Bronchus fibroblast of lung (primary cell): ENCODE data around the gene UBA52. TPM values are rescaled to one million over a fixed set of nuclear protein-coding genes. Genes with fewer than 3 reads are reported as not detected.

Experiments
- total RNA-seq: library from RNA; depleted of rRNA; stranded (reverse); fragments of >200 nt; gene quantifications from 2 replicates; pipeline ENCODE4 v1.2.3, GENCODE V29; 2015

Gene UBA52
- total RNA-seq: 865 and 938 TPM in 2 replicates

DNA sequence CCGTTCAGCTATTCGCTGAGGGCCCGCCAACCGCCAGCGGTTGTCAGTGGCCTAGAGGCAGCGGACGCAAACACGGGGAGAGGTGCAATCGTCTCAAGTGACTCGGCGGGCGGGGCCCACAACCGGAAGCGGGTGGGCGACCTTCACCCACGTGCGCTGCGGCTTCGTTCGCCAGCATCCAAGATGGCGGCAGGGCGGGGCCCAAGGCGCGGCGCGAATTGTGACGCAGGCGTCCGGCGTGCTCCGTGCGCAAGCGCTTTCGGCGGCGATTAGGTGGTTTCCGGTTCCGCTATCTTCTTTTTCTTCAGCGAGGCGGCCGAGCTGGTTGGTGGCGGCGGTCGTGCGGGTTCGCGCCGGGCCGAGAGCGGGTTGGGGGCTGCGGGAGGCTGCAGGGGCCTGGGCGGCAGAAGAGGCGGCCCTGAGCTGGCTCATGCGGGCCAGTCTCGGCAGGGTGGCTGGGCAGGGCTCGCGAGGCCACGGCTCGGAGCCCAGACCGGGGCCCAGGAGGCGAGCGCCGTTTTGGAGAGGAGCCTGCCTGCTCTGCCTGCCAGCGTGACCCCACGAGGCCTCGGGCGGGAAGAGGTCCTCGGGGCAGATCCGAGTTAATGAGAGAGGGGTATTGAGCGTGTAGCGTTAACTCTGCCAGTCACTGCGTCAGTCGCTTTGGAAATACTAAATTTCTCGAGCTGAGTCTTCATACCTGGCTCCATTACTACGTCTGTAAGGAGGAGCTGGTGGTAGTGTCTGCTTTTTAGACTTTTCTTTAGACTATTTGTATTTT, at the start of gene UBA52:
UBA52 (plus strand) TSS at position 294 of the 781 bp plus-strand sequence. CDS start 1,444 bp downstream, outside the sequence.

DNA sequence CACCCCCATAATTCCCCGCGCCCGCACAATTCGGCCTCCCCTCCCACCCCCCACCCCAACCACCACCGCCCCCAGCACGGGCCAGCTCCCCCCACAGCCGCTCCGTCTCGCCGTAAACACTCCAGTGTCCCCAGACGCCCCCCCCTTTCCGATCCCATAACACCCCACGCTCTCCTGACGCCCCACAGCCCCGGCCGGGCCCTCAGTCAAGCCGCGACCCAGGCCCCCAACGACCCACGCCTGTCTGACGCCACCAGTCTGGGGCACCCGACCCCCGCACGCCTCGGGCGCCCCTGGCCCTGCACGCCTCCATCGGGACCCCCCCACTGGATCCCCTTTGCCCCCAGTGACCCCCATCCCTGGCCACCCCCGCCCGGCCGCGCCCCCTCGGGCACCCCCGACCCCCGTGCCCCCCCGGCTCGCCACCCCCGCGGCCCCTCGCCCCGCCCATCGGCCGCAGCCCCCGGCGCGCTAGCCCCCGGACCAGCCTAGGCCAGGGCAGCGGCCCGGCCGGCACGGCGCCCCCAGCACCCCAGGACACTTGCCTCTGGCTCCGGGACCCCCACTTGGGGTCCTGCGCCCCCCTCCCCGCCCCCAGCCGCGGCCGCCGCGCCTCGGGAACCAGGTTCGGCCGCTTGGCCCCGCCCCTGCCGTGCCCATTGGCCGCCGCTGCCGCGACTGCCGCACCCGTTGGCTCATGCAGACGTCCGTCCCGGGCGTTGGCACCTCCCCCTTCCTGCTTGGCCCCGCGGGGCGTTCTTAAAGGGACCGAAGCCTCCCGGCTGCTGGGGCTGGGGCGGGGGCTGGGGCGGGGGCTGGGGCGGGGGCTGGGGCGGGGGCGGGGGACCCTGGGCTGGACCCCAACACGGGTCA, 28.5 kb upstream of the UBA52 start, which contains the start of gene FKBP8:
FKBP8 (minus strand) TSS at position 633 of the 873 bp plus-strand sequence. CDS start 1,603 bp downstream, outside the sequence.

DNA sequence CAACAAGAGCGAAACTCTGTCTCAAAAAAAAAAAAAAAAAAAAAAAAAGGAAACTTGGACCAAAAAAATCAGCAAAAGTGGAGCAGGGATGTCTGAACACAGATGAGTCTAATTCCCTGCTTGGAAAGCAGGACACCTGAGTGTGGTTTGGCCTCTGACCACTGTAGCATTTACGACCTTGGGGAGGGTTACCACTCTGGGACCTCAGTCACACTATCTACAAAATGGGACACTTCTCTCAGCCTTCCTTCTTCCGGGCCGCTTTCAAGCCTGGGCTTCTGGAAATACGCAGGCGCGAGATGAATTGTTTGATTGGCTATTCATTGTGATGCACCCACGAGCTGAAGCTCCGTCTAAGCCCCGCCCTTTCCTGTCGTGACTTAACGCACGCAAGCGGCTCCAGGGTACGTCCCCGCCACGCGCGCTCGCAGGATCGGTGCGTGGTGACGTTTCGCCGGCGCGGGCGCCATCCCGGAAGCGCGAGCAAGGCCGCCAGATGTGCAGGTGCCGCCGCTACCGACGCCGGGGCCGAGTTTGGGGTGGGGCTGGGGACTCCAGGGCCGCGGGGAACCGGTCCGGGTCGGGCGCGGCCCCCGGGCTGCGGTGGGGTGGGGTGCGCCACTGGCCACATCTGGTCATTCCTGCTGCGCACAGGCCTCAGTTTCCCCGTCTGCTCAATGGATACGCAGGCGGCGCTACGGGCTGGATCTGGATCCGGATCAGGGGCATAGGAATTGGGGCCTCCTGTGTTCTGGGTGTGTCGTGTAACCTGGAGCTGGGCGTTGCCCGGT, 14.1 kb upstream of the UBA52 start, which contains the start of gene KXD1:
KXD1 (plus strand) TSS at position 460 of the 791 bp plus-strand sequence. CDS start 4,187 bp downstream, outside the sequence.

DNA sequence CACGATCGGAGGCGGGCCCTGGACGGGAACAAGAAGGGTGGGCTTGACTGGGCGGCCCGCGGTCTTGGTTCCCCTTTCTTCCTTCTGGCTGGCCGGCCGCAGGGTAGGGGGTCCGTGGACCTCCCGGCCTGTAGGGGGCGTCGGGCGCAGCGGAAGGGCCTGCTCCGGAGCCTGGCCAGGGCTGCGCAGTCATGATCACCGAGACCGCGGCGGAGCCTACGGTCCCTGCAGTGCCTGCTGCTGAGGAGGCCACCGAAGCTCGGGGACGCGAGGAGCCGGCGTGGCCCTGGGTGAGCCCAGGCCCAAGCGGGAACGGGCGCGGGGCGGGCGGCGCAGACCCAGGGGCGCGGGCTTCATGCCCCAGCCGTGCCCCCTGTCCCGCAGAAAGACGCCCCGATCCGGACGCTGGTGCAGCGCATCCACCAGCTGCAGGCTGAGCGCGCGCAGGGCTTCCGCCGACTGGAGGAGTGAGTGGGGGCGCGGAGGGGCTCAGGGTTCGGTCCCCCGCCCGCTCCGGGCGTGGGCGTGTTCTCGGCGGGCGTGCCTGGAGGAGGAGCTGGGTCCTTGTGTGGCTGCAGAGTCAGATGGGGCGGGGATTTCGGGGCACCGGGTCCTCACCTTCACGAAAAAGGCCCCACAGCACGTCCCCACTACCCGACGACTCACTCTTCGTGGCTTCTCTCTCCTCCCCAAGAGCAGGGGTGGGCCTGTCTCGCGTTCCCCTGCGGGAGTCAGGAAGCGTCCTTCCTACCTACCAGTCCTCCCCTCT, 17.1 kb downstream of the UBA52 start, which contains the start of gene REX1BD:
REX1BD (plus strand) TSS at position 188 of the 769 bp plus-strand sequence; CDS start at position 192, 4 bp downstream.

DNA sequence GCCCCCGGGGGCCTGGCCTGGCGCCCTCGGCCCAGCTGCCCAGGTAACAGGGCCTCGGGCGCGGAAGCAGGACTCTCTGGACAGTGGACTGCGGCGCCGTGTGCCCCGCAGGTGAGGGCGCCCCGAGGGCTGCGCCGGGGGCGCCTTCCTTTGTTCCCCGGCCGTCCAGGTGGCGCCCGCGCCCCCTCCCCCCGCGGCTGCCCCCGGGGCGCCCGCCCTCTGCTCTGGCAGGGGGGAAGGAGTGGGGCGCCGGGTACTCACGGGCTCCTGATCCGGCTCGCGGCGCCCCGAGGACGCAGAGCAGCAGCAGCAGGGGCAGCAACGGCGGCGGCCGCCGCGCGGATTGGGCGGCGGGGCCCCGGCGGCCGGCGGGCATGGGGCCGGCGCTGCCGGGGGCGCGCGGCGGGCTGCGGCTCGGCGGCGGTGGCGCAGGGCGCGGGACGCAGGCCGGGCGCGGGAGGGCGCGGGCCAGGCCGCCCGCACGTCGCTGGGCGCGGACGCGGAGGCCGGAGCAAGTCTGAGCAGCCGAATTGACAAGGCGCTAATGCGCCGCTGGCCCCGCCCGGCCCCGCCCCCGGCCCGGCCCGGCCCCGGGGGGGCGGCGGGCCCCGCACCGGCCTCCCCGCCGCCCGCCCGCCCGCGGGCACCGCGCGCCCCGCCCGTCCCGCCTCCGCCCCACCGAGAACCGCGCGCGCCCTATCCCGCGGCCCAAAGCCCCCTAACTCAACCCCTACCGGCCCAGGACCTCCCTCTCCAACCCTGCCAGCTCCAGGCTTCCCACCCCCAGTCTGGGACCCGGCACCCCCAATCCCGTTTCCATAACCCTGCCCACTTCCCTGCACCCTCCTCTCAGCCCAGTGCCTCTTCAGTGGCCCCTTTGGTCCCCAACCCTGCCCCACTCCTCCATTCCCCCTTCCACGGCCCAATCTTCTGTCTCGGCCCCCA, 34.9 kb downstream of the UBA52 start, which contains the start of gene CRLF1:
CRLF1 (minus strand) TSS at position 519 of the 945 bp plus-strand sequence; CDS start at position 376, 143 bp downstream.

DNA sequence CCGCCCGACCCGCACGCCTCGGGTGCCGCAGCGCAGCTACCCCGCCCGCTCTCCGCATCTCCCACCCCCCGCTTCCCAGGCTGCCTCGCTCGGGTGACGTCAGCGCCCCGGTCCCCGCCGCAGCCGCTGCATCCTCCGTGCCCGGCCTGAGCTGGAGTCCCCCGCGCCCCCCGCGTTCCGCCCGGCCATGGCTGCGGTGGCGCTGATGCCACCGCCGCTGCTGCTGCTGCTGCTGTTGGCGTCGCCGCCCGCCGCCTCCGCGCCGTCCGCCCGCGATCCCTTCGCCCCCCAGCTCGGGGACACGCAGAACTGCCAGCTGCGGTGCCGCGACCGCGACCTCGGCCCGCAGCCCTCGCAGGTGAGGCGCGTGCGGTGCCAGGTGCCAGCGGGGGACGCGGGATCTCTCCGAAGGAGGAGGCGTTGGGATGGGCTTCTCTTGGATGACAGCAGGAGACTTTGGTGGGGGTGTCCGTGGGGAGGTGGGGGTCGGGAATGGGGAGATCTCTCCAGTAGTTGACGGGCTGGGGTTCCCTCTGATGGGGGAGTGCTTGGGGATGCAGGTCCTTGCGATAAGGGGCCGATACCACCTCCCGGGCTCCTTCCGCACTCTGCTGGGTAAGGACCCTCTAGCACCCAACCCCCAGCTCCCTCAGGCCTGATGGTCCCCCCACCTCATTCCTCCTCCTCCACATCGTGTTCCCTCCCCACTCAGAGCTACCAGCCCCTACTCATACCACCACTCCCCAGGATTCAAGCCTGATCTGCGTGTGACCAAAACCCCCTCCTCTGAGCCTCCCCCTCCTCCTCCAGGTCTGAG, 41.3 kb downstream of the UBA52 start, which contains the start of gene TMEM59L:
TMEM59L (plus strand) TSS at position 99 of the 817 bp plus-strand sequence; CDS start at position 188, 89 bp downstream.

Other genes with a start within 250 kb of the UBA52 start
- 416 and 427 TPM in 2 replicates for gene LSM4, start 248.8 kb upstream of the UBA52 start, total RNA-seq
- 6.1 and 8.7 TPM in 2 replicates for gene PGPEP1, start 231.3 kb upstream of the UBA52 start, total RNA-seq
- gene GDF15, start 185.7 kb upstream of the UBA52 start, total RNA-seq: 42.1 and 46.7 TPM in 2 replicates
- 0.15 TPM in 1 of 2 replicates, not detected in the other for gene LRRC25, start 174.2 kb upstream of the UBA52 start, total RNA-seq
- 128 and 131 TPM in 2 replicates for gene SSBP4, start 152.5 kb upstream of the UBA52 start, total RNA-seq
- 29.9 and 43.0 TPM in 2 replicates for gene ISYNA1, start 133.7 kb upstream of the UBA52 start, total RNA-seq
- 9.6 and 9.7 TPM in 2 replicates for gene ELL, start 49.8 kb upstream of the UBA52 start, total RNA-seq
- gene FKBP8, start 28.3 kb upstream of the UBA52 start, total RNA-seq: 217 and 236 TPM in 2 replicates
- gene KXD1, start 14.0 kb upstream of the UBA52 start, total RNA-seq: 161 and 183 TPM in 2 replicates
- 73.0 and 79.5 TPM in 2 replicates for gene REX1BD, start 16.9 kb downstream of the UBA52 start, total RNA-seq
- gene CRLF1, start 34.9 kb downstream of the UBA52 start, total RNA-seq: 0.74 and 1.3 TPM in 2 replicates
- under 0.01 TPM in 1 of 2 replicates, not detected in the other for gene TMEM59L, start 41.0 kb downstream of the UBA52 start, total RNA-seq
- gene KLHL26, start 65.2 kb downstream of the UBA52 start, total RNA-seq: 2.8 and 3.4 TPM in 2 replicates
- 1.2 and 2.0 TPM in 2 replicates for gene CRTC1, start 111.8 kb downstream of the UBA52 start, total RNA-seq
- not detected in 2 replicates for gene COMP, start 219.4 kb downstream of the UBA52 start, total RNA-seq